ENCODE results near the gene TENM4. TPM values are rescaled to one million over a fixed set of nuclear protein-coding genes. Genes with fewer than 3 reads are reported as not detected.

The TENM4 gene
- total RNA-seq, 4 donors from 2014 or later, result 0.02 to 0.82 (median 0.23) TPM

- TF ChIP-seq POLR2A (IDR thresholded peaks at IDR 0.05), result no peak
- TF ChIP-seq, protein P1, sequence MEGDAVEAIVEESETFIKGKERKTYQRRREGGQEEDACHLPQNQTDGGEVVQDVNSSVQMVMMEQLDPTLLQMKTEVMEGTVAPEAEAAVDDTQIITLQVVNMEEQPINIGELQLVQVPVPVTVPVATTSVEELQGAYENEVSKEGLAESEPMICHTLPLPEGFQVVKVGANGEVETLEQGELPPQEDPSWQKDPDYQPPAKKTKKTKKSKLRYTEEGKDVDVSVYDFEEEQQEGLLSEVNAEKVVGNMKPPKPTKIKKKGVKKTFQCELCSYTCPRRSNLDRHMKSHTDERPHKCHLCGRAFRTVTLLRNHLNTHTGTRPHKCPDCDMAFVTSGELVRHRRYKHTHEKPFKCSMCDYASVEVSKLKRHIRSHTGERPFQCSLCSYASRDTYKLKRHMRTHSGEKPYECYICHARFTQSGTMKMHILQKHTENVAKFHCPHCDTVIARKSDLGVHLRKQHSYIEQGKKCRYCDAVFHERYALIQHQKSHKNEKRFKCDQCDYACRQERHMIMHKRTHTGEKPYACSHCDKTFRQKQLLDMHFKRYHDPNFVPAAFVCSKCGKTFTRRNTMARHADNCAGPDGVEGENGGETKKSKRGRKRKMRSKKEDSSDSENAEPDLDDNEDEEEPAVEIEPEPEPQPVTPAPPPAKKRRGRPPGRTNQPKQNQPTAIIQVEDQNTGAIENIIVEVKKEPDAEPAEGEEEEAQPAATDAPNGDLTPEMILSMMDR (IDR thresholded peaks at IDR 0.05 in 4 of 5, conservative IDR thresholded peaks at IDR 0.05 in 1 of 5), result no peak
- Histone ChIP-seq H3K27ac (no peak overlapping the region), H3K4me3 (no peak overlapping the region), H3K36me3 (no peaks in the 10 kb centered on the region), H3K4me1 (no peaks in the 10 kb centered on the region), H3K9me3 (no peaks in the 10 kb centered on the region), H3K27me3 (no peaks in the 10 kb centered on the region)
- DNase-seq (no peak), ATAC-seq (no peak)
- in situ Hi-C loops (cut with MboI; ENCODE audit: low sequenced_read_pairs in 4 of 4) (no loop called here), intact Hi-C loops (cut with DNase I; ENCODE audit: low total_unique reads) (no loop called here)
Measured at GRCh38 chr11:78921509-78921908, 519.3 kb downstream of the TENM4 start.

GRCh38 chr11:78920329-78920728 is 520.5 kb downstream of the TENM4 start:
- Histone ChIP-seq H3K27ac (no peak overlapping the region), H3K27me3 (no peaks in the 10 kb centered on the region), H3K4me3 (no peak overlapping the region), H3K36me3 (no peaks in the 10 kb centered on the region), H3K4me1 (no peaks in the 10 kb centered on the region), H3K9me3 (no peaks in the 10 kb centered on the region)
- ATAC-seq (no peak), DNase-seq (no peak)
- no peak for TF ChIP-seq POLR2A (IDR thresholded peaks at IDR 0.05)
- TF ChIP-seq, protein P1 (IDR thresholded peaks at IDR 0.05 in 4 of 5, conservative IDR thresholded peaks at IDR 0.05 in 1 of 5), result no peak
- intact Hi-C loops (cut with DNase I; ENCODE audit: low total_unique reads), result no loop called here
- in situ Hi-C loops (cut with MboI; ENCODE audit: low sequenced_read_pairs in 4 of 4), result no loop called here

DNA sequence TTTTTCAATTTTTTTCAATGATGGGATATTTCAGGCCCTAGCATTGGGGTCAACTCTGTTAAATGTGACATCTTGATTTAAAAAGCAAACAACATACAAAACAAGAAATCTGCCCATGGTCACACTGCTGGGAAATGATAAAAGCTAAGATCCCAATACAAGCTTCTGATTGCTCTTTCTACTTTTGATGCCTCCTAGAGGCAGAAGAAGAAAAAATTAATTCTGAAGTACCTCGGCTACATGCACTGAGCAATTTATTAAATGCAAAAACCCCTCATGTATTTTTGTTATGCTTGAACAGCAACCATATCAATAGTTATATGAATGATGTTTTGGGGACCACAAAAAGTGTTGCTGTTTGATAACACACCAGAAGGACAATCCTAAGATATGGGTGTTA is 524.1 kb downstream of the TENM4 start:
- no peaks in the 10 kb centered on the region for H3K27me3 ChIP-seq
- H3K36me3 ChIP-seq, result no peaks in the 10 kb centered on the region
- no peak for TF ChIP-seq POLR2A (IDR thresholded peaks at IDR 0.05)
- TF ChIP-seq, protein P1 (IDR thresholded peaks at IDR 0.05 in 4 of 5, conservative IDR thresholded peaks at IDR 0.05 in 1 of 5), result no peak
- H3K27ac ChIP-seq, result no peak overlapping the region
- ATAC-seq, result no peak
- intact Hi-C loops (cut with DNase I; ENCODE audit: low total_unique reads), result no loop called here
- DNase-seq, result no peak
- in situ Hi-C loops (cut with MboI; ENCODE audit: low sequenced_read_pairs in 4 of 4), result no loop called here
- no peaks in the 10 kb centered on the region for H3K4me1 ChIP-seq
- no peak overlapping the region for H3K4me3 ChIP-seq
- H3K9me3 ChIP-seq, result no peaks in the 10 kb centered on the region

GRCh38 chr11:78914503-78914902 is 526.3 kb downstream of the TENM4 start:
- no peaks in the 10 kb centered on the region for H3K4me1 ChIP-seq
- no peak for ATAC-seq
- in situ Hi-C loops (cut with MboI; ENCODE audit: low sequenced_read_pairs in 4 of 4), result no loop called here

More at GRCh38 chr11:78914503-78914902, 526.3 kb downstream of the TENM4 start:
- no peak for DNase-seq
- H3K9me3 ChIP-seq, result no peaks in the 10 kb centered on the region
- H3K36me3 ChIP-seq, result no peaks in the 10 kb centered on the region
- intact Hi-C loops (cut with DNase I; ENCODE audit: low total_unique reads), result no loop called here
- H3K27ac ChIP-seq, result no peak overlapping the region
- H3K4me3 ChIP-seq, result no peak overlapping the region
- TF ChIP-seq POLR2A (IDR thresholded peaks at IDR 0.05), result no peak
- TF ChIP-seq, protein P1 (IDR thresholded peaks at IDR 0.05 in 4 of 5, conservative IDR thresholded peaks at IDR 0.05 in 1 of 5), result no peak
- H3K27me3 ChIP-seq, result no peaks in the 10 kb centered on the region

All from gastrocnemius medialis (tissue), 4 donors.